HEK293T (cell line): ENCODE measurements around the gene SEMA3A.

ENCODE experiments used
- BHLHE40 ChIP-seq: fragments of 450-650 bp; IDR thresholded peaks from 2 replicates; pipeline ENCODE4 v1.6.1; 2016; ENCODE audit warnings: mild to moderate bottlenecking, moderate library complexity, borderline replicate concordance
- FOXK2 ChIP-seq: fragments of 450-650 bp; IDR thresholded peaks from 2 replicates; pipeline ENCODE4 v1.6.1; 2016; ENCODE audit warnings: mild to moderate bottlenecking
- TARDBP ChIP-seq: fragments of 450-650 bp; IDR thresholded peaks from 2 replicates; pipeline ENCODE4 v1.6.1; 2016
- TF ChIP-seq, protein P1 (sequence below): fragments of 450-650 bp; IDR thresholded peaks from 2 replicates; pipeline ENCODE4 v1.6.1; 2016

GRCh38 chr7:83947260-83947659 lies 247.3 kb downstream of the SEMA3A start:
- TF ChIP-seq BHLHE40: no peak
- TF ChIP-seq, protein P1, sequence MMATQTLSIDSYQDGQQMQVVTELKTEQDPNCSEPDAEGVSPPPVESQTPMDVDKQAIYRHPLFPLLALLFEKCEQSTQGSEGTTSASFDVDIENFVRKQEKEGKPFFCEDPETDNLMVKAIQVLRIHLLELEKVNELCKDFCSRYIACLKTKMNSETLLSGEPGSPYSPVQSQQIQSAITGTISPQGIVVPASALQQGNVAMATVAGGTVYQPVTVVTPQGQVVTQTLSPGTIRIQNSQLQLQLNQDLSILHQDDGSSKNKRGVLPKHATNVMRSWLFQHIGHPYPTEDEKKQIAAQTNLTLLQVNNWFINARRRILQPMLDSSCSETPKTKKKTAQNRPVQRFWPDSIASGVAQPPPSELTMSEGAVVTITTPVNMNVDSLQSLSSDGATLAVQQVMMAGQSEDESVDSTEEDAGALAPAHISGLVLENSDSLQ: no peak
- no peak for TF ChIP-seq TARDBP
- TF ChIP-seq FOXK2: no peak
